ENCODE results near the gene TTC39A. TPM values are rescaled to one million over a fixed set of nuclear protein-coding genes. Genes with fewer than 3 reads are reported as not detected.
A peak's percentile ranks its signal among the peaks of the same experiment; 100 is the strongest.

TTC39A gene
- total RNA-seq (10 to 100 TPM in 1 of 4 donors, 1 to 10 TPM in 3; 6.0 to 12.4 (median 6.9) TPM), polyA plus RNA-seq (1 to 10 TPM in 1 of 3 donors, under 1 TPM in 2; 0.48 to 3.2 (median 0.78) TPM)
- long read RNA-seq, donor 1, partial matches to known transcripts, result 3 of 10 reads
- long read RNA-seq, donor 1, other reads (novel, unspliced or antisense), result 7 of 10 reads
- long read RNA-seq, donor 2, partial matches to known transcripts, result 0 of 13 reads
- long read RNA-seq, donor 2, other reads (novel, unspliced or antisense), result 13 of 13 reads

DNA sequence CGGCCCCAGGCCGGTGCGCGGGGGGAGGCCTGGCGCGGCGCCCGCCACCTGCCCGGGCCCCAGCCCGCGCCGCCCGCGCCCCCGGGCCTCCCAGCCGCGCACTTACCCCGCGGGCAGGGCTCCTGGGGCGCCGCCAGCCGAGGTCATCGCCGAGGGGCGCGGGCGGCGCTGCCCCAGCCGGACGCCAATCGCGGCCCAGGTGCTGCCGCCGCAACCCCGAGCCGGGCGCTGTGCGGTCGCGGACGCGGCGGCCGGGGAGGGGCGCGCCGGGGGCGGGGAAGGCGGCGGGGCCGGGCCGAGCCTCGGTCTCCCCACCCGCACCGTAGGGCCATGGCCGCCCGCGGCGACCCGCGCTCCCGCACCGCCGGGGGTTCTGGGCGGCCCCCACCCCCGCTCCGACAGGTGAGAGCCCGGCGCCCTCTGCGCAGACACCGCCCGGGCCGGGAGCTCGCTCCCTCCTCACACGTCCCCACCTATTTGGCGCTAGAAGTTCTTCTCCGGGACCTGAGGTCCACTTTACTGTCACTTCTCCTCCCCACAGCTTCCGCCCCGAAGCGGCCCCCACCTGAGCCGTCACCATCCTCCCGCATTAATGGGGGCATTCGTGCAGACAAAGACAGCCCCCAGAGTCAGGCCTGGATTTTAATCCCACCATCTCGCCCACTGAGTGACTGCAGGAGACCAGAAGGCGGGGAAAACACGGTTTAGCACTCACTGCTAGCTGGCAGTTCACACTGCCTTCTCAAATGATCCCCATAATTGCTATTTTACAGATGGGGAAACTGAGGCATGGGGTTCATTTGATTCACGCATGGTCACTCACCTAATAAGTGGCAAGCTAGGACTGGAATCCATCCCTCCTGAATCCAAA lies at the start of gene TTC39A:
Gene TTC39A (minus strand): TSS at position 232 of the 871 bp plus-strand sequence. CDS start 85 bp downstream, at position 147.
- DNase-seq, result no peak
- intact Hi-C loops (cut with DNase I), result no loop called here
- H3K27ac ChIP-seq, result peak within 1 kb of the TSS; percentile 55

DNA sequence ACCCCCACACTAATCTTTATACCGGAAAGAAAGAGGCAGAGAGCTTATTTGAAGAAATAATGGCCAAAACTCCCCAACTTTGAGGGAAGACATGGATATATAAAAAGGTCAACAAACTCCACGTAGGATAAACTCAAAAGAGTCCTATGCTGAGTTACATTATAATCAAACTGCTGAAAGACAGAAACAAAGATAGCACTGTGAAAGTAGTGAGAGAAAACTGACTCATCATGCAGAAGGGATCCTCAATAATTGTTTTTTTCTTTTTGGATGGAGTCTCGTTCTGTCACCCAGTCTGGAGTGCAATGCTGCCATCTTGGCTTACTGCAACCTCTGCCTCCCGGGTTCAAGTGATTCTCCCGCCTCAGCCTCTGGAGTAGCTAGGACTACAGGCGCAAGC lies 48.5 kb upstream of the TTC39A start:
- H3K4me3 ChIP-seq, result no peak overlapping the region

More for the DNA sequence above, at the start of gene TTC39A:
- Histone ChIP-seq H3K4me1 (peaks cover 8% of the 10 kb centered on the region), H3K27me3 (ENCODE audit: insufficient read depth in 3 of 3, low read length in 2 of 3) (peaks cover 0 to 5% (median 0%) of the 10 kb centered on the region in 3 donors), H3K36me3 (ENCODE audit: insufficient read depth in 1 of 2, low read depth in 1 of 2) (no peaks in the 10 kb centered on the region), H3K9me3 (no peaks in the 10 kb centered on the region), H3K4me3 (peak within 1 kb of the TSS; percentile 70)
- TF ChIP-seq, protein P1, sequence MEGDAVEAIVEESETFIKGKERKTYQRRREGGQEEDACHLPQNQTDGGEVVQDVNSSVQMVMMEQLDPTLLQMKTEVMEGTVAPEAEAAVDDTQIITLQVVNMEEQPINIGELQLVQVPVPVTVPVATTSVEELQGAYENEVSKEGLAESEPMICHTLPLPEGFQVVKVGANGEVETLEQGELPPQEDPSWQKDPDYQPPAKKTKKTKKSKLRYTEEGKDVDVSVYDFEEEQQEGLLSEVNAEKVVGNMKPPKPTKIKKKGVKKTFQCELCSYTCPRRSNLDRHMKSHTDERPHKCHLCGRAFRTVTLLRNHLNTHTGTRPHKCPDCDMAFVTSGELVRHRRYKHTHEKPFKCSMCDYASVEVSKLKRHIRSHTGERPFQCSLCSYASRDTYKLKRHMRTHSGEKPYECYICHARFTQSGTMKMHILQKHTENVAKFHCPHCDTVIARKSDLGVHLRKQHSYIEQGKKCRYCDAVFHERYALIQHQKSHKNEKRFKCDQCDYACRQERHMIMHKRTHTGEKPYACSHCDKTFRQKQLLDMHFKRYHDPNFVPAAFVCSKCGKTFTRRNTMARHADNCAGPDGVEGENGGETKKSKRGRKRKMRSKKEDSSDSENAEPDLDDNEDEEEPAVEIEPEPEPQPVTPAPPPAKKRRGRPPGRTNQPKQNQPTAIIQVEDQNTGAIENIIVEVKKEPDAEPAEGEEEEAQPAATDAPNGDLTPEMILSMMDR (IDR thresholded peaks at IDR 0.05), result no peak
- peak; percentile 6 to 58 (median 33) for ATAC-seq
- 3 to 10% (median 8%) methylated on average over 28 to 87 of the region's 87 CpGs for WGBS, 3 donors

DNA sequence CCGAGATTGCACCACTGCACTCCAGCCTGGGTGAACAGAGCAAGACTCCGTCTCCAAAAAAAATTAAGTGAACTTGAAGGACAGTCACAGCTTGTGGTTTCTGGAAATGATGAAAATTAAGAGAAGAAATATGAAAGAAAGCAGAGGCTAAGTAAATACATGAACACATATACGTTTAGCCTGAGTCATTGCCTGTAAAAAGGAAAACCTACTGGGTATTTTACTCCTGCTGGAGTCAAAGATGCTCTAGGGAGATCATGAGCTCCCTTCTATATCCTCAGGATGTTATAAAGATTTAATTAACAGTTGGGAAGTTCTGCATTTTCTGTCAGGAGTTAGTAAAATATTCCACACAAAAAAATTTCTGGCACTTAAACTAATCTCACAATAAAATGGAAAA lies 43.5 kb upstream of the TTC39A start:
- TF ChIP-seq, protein P1 (IDR thresholded peaks at IDR 0.05), result no peak
- H3K27ac ChIP-seq, result no peak overlapping the region
- no peak for DNase-seq
- no peaks in the 10 kb centered on the region for H3K9me3 ChIP-seq
- no peak overlapping the region for H3K4me3 ChIP-seq
- no peaks in the 10 kb centered on the region for H3K27me3 ChIP-seq (ENCODE audit: insufficient read depth in 3 of 3, low read length in 2 of 3)
- peaks cover 0 to 60% of the 10 kb centered on the region in 2 donors for H3K36me3 ChIP-seq (ENCODE audit: insufficient read depth in 1 of 2, low read depth in 1 of 2)
- no peak for ATAC-seq
- no peaks in the 10 kb centered on the region for H3K4me1 ChIP-seq
- 93 to 97% (median 96%) methylated on average over 3 of the region's 3 CpGs for WGBS, 3 donors
- intact Hi-C loops (cut with DNase I), result no loop called here

More for the DNA sequence above, 48.5 kb upstream of the TTC39A start:
- TF ChIP-seq, protein P1 (IDR thresholded peaks at IDR 0.05), result no peak
- WGBS, 3 donors, result 94 to 97% (median 97%) methylated on average over 6 of the region's 6 CpGs
- peaks cover 0 to 49% of the 10 kb centered on the region in 2 donors for H3K36me3 ChIP-seq (ENCODE audit: insufficient read depth in 1 of 2, low read depth in 1 of 2)
- ATAC-seq, result no peak
- no peak for DNase-seq
- H3K27ac ChIP-seq, result no peak overlapping the region
- H3K9me3 ChIP-seq, result no peaks in the 10 kb centered on the region
- no peaks in the 10 kb centered on the region for H3K27me3 ChIP-seq (ENCODE audit: insufficient read depth in 3 of 3, low read length in 2 of 3)
- intact Hi-C loops (cut with DNase I), result loop anchor here in 1 of 2 donors (5.0 kb wide), 1 partner anchor 68 kb away; no protein-coding TSS in a partner anchor
- no peaks in the 10 kb centered on the region for H3K4me1 ChIP-seq

DNA sequence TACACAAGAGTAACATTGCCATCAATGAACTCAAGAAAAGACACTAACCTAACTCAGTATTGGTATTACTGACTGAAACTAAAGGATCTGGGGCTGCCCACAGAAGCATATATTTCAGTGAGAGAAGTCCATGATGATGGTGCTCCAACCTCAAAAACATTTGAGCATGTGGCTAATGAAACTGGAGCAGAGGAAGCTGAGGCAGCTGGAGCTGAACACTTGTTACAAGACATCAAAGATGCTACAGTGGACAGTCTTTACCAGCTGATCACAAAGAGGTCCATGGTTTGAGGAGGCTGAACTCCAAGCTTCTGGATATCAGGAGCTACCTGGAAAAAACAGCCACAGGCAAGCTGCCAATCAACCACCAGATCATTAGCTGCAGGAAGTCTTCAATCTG lies 42.2 kb upstream of the TTC39A start:
- Histone ChIP-seq H3K27me3 (ENCODE audit: insufficient read depth in 3 of 3, low read length in 2 of 3) (no peaks in the 10 kb centered on the region), H3K4me1 (no peaks in the 10 kb centered on the region), H3K4me3 (no peak overlapping the region), H3K27ac (no peak overlapping the region), H3K9me3 (no peaks in the 10 kb centered on the region), H3K36me3 (ENCODE audit: insufficient read depth in 1 of 2, low read depth in 1 of 2) (peaks cover 0 to 53% of the 10 kb centered on the region in 2 donors)
- intact Hi-C loops (cut with DNase I), result no loop called here
- DNase-seq, result no peak
- ATAC-seq, result no peak
- TF ChIP-seq, protein P1 (IDR thresholded peaks at IDR 0.05), result no peak
